ENCODE data around the gene NDE1.
"Not testable (repeated sequence)": the region's sequence is repeated elsewhere in the genome, so short reads cannot be mapped to it uniquely, and the experiment has no call there.

The NDE1 gene, protein sequence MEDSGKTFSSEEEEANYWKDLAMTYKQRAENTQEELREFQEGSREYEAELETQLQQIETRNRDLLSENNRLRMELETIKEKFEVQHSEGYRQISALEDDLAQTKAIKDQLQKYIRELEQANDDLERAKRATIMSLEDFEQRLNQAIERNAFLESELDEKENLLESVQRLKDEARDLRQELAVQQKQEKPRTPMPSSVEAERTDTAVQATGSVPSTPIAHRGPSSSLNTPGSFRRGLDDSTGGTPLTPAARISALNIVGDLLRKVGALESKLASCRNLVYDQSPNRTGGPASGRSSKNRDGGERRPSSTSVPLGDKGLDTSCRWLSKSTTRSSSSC

DNA sequence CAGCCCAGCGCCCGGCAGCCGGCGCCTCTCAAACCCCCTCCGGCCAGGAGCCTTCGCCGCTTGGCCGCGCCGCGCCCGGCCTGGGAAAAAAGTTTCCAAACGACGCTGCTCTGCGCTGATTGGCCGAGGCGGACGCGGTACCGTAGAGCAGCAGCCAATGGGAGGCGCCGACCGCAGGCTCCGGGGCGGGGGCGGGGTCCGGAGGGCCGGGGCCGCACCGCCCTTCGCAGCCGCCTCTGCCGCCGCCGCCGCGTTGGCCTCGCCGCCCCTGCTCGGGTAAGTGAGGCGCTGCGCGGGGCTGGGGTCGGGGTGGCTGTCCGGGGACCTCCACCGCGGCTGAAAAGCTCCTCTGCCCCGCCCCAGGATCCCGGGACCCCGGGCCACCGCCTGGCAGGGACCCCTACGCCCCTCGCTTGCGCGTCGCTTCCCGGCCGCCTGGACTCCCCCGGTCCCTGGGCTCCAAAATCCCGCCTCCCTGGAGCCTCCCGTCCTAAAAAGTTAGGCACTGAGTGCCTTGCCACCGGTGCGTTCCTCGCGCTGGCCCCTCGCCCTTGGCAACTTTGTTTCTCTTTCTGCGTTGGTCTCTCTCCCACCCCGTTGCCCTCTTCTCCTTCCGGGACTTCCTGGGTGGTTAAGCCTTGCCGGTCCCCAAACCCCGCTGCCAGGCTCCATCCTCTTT lies at the start of gene NDE1:
Gene NDE1 (plus strand): TSS at position 227 of the 679 bp plus-strand sequence. CDS start 14,534 bp downstream, outside the sequence.
- DNase-seq (ENCODE audit: low spot score), result peak; percentile 86

DNA sequence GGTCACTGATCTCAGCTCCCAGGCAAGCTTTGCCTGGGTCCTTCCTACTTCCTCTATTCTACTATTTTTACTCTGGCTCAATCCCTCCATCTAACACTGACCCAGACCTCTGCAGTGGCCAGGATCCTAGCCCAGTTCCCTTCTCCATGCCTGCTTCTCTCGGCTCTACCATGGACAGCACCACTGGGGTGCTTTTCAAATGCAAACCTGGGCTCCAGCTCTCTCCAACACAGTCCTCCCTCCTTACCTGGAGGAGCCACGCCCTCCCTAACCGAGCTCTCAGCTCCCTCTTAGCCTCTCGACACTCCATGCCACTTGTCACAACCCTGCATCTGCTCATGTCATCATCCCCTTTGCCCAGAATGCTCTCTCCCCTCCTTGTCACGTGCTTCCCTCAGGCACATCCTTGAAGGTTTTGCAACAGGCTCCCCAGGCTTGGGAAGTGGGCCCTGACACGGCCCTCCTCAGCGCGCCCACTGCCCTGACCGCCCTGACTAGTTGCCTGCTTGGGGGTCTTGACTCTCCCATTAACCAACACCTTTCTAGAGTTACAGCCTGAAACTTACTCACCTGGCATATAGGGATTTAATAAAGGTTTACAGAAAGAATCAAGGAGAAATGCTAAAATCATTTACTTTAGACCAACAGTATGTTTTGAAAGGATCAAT lies 48.7 kb upstream of the NDE1 start:
- no peak for DNase-seq (ENCODE audit: low spot score)

DNA sequence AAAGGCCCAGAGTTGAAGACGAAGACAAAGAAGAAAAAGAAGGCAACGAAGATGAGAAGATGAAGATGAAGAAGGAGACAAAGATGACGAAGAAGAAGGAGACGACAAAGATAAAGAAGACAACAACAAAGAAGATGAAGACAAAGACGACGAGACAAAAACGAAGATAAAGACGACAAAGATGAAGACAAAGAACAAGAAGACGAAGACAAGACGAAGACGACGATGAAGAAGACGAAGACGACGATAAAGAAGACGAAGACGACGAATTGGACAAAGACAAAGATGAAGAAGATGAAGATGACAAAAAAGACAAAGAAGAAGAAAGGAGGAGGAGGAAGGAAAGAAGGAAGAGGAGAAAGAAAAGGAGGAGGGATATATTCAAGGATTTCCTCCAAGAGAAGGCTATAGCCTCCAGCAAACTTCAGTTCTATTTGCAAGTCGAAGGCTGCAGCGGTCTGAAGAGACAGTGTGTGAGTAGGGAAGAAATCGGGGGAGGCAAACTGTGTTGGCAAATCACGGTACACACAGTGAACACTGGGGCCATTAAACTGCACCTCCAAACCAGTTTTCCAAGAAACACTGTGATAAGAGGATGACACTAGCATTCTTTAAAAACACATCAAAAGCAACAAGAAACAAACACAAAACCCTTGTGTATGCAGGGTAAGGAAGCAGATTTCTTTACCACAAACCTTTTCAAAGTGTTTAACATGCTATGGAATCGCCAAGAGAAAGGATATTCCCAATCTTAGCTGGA lies 47.6 kb upstream of the NDE1 start:
- DNase-seq (ENCODE audit: low spot score), result no peak

DNA sequence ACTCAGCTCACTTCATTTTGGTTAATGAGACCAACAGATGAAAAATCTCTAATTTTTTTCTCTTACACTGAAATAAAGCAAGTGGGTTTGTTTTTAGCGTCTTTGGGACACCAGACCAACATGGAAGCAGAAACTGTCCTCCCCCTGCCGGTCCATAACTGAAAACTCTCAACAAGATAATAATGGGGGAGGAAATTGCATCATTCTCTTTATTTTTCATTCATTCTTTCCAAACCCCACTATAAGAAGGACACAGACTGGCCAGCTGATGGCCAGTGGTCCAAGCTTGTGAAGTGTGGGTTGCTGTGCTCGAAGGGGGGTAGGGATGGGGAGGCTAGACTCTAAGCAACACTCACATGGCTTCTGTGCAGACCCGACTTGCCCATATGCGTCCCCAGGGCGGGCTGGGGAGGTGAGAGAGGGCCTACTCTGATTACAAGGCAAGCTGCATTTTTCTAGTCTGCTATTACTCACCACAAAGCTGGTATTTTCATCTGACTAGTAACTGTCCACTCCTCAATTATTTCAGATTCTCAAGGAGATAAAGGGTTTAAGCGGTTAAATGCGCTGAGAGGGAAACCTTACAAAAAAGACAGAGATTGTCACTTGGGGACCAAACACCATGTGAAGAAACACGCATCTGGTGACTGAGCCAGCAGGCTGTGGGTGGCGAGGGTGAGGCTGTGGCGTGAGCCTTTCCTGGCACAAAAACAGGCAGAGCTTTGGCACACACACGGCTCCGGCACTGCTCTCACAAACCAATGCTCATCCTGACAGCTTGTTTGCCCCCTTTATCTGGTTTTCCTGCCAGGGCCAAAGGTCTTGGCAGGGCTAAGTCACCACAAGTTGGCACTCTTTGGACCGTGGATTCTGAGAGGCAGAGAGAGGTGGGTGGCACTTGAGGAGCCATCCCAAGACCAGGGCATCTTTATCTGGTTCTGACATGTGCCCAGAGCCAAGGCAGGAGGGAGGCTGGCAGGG lies 45.3 kb upstream of the NDE1 start:
- DNase-seq (ENCODE audit: low spot score), result peak; percentile 41

DNA sequence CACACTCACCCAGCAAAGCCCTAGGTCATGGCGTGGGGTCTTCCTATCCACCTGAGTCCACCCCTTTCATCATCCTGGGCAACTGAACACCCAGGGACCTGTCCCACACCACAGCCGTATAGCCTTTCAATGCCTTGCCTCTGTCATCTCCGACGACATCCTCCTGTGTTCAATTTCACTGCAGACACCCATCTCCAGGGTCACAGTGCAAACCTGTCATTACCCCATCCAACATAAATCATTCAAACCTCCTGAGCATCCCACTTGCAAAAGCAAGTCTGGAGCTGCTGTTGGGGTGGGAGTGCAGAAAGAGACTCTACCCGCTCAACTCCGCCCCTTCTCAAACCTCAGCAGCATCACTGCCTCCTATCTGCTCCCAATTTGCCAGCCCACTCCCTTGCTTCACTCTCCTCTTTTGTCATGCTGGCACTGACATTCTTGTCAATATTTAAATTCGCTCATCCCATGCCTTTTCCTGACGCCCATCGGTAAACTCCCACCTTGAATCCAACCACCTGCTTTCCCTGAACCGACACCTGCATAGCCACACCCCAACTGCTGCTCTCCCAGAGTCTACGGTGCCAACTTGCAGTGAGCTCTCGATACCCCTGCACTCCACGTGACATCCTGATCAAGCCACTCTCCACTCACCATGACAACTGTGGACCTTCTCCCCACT lies 44.1 kb upstream of the NDE1 start:
- no peak for DNase-seq (ENCODE audit: low spot score)

DNA sequence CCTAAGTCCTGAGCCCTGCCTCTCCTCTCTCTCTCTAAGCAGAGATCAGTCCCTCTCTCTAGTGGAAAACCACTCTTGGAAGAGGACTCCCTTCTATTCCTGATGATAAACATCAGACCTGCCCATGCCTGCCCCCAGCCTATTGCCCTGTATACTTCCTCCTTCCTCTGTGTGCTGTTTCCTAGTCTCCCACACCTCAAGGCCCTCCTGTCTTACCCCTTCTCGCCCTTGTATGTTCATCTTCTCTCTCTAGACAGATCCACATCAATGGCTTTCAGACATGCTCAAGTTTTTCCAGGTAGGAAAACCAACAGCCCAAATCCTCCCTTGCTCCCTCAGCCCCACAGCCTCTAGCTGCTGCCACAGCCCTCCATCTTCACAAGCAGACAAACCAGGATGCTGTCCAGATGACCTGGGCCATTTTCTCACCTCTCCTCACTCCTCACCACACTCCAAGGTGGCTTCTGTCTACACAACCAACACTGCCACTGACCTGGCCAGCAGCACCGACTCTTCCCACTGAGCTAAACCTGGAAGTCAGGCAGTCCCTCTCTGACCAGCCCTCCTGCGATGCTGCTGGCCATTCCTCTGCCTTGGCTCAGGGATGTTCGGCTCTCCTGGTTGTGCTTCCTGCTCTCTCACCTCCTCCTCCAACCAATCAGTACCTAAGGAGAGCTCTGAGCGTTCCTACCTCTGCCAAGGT lies 43.4 kb upstream of the NDE1 start:
- DNase-seq (ENCODE audit: low spot score), result no peak

DNA sequence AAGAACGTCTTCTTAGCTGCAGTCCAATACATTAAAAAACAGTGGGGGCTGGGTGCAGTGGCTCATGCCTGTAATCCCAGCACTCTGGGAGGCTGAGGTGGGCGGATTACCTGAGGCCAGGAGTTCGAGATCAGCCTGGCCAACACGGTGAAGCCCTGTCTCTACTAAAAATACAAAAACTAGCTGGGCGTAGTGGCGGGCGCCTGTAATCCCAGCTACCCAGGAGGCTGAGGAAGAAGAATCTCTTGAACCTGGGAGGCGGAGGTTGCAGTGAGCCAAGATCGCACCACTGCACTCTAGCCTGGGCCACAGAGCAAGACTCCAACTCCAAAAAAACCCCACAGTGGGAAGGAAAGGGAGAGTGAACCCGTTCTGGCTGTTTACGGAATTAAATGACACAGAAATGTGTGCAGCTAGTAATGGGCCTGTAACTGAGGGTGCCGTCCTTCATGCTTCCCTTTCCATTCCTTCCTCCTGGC lies 42.8 kb upstream of the NDE1 start:
- not testable (repeated sequence) for DNase-seq (ENCODE audit: low spot score)

DNA sequence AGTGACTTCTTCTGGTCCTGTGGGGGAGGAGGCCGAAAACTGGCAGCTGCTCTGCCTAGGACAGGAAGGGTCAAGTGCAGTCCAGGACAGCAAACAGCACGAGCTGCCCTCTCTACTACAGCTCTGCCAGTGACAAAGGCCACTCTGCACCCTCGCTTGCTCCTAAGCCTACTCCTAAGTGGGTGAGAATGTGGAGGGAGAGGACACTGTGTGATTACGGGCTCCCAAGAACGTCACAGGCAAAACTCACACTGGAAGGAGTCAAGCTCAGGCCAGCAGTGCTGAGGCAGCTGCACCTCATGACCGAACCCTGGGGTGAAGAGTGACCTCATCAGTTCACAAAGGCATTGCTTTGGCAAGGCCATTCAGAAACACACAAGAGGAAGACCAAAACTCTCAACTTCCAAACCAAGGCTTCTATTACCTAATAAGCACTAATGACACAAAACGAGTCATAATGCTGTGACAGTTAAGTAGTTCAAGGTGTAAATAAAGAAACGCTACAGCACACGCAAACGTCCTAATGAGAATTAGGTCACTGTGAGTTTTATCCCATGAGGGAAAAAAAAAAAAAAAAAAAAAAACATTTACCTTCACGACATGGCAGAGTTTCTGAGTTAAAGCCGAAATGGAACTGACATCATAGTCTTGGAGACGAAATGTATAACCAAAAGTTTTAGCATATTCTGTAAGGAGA lies 42.2 kb upstream of the NDE1 start:
- peak; percentile 44 for DNase-seq (ENCODE audit: low spot score)

DNA sequence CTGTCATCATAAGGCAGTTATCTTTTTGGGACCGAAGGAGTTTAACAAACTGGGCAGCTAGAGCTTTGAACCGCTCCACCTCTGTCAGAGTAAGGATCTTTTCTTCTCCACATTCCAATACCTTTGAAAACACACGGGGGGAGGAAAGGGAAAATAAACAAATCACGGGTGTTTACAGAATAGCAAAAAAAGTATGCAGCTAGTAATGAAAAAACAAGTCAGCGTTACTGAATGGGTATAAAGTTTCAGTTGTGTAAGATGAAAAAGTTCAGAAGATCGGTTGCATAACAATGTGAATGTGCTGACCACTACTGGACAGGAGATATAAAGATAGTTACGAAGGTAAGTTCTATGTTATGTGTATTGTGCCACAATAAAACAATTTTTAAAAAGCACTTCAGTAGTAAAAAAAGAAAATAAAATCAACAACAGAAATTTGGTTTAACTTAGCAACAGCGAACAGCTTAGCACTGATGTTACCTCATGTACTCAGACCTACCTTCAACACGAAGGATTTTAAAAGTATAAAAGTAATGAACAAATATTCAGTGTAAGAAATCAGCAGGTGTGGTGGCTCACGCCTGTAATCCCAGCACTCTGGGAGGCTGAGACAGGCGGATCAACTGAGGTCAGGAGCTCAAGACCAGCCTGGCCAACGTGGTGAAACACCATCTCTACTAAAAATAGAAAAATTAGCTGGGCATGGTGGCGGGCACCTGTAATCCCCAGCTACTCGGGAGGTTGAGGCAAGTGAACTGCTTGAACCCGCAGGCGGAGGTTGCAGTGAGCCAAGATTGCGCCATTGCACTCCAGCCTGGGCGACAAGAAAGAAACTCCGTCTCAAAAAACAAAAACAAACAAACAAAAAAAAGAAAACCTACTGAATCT lies 41.4 kb upstream of the NDE1 start:
- no peak for DNase-seq (ENCODE audit: low spot score)

DNA sequence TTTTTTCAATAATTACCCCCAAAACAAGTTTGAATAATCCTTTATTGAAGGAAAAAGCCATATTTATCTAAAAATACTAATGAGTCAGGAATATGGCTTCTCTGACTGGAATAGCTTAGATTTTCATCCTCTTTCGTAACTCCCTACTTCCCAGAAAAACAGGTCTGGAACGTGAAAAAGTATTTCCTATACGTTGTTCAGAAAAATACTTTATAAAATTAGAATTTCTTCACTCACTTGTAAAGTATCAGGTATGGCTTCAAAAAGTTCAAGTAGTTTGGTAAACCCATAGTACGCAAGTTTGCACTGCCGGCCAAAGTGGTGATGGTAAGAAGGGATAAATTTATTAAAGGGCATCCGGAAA lies 40.8 kb upstream of the NDE1 start:
- DNase-seq (ENCODE audit: low spot score), result no peak

DNA sequence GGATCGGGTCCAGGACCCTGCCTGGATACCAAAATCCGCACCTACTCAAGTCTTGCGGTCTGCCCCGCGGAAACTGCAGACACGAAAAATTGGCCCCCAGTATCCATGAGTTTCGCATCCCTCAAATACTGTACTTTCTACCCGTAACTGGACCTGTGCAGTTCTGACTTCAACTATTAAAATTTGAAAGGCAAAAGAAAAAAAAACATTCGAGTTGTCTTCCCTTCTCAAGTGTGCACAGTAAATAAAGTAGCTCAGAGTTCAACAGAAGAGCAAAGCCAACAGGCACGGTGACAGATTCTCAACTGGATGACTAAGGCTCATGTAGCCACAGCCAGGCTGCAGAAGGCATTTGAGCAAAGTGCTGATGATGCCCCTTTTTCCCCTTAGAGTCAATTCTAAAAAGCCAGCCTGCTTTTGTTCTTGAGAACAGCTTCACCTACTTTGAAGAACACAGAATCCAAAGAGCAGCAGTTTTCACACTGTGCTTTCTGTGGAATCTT lies 39.6 kb upstream of the NDE1 start:
- DNase-seq (ENCODE audit: low spot score), result no peak

DNA sequence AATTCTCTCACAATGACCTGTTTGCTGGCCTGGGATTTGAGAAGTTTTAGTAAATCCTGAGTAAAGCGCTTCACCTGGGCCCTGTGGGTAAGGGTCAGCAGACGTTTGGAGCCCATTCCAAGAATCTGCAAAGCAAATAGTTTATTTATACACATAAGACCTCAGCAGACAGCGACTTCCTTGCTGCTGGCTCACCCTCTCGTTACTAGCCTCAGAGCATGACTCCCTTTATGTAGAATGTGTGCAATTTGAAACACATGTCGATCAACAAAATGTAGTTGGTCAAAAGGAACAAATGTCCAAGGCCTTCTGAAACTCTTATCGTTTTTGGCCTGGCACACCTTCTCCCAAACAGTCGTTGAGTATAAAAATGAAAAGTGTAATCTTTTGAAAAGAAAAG lies 38.4 kb upstream of the NDE1 start:
- no peak for DNase-seq (ENCODE audit: low spot score)

DNA sequence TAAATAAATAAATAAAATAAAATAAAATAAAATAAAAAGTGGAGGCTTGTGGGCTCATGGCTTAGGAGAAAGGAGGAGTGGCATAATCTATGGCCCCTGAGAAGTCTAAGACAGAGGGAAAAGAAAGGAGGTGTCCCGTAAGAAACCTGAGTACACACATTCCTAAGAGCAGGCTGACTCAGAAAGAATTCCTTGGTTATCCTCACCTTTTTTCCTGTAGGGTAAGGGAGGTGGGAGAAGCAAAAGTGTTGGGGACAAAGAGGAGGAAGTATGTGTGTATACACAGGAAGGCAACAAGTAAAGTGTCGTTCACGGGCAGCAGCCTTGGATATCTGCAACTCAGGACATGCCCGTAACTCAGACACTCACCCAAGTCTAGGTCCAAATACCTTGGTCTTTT lies 36.4 kb upstream of the NDE1 start:
- no peak for DNase-seq (ENCODE audit: low spot score)

DNA sequence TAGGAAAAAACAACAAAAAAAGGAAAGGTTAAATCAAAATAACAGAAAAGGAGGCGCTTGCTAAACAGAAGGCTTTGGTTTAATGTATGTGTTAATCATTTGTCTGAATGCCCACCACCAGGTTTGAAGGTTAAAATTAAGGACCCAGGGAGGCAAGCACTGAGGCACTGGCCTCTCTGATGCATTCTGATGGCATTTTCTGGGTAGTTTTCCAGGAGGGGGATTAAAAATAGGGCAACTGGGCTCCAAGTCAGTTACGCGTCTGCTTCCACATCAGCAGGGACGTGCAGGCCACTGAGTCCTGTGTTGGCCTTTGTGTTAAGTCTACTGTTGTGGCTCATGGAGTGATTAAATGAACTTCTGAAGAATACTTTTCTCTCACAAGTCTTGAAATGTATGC lies 34.0 kb upstream of the NDE1 start:
- no peak for DNase-seq (ENCODE audit: low spot score)

DNA sequence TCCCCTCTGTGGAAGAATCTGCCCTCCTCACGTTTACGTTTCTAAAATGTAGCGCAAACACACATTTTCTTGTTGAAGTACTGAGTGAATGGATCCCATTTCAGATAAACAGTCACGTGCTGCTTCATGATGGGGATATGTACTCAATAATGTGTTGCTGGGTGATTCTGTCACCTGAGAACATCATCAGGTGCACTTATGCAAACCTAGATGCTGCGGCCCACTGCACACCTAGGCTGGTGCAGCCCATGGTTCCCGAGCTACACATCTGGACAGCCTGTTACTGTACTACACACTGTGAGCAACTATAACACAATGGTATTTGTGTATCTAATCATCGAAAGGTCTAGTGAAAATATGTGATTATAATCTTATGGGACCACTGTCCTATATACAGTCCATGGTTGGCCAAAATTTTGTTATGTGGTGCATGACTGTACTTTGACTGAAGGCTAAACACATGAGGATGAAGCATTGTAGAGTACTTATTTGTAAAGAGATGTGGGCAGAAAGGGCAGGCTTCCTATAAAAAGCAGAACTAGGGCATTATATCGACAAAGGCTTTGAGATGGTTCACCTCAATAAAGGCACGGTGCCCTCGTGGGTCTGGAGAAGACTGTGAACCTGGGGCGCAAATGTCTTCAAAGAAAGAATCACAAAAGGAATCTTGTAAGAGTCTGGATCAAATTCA lies 33.4 kb upstream of the NDE1 start:
- DNase-seq (ENCODE audit: low spot score), result no peak

DNA sequence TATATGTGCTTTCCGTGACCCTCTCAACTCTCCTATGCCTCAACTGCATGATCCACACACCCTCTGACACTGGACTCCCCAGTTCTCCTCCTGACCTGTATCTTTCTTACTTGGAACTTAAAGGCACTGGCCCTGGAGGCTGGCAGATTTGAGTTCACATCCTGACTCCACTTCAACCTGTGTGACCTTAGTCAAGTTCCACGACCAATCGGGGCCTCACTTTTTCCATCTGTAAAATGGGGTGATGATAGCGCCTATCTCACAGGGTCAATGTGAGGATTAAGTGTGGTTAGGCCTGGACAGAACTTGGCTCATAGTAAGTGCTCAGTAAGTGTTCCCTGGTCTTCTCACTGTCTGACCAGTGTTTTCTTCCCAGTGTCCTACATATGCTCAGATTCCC lies 32.1 kb upstream of the NDE1 start:
- no peak for DNase-seq (ENCODE audit: low spot score)

DNA sequence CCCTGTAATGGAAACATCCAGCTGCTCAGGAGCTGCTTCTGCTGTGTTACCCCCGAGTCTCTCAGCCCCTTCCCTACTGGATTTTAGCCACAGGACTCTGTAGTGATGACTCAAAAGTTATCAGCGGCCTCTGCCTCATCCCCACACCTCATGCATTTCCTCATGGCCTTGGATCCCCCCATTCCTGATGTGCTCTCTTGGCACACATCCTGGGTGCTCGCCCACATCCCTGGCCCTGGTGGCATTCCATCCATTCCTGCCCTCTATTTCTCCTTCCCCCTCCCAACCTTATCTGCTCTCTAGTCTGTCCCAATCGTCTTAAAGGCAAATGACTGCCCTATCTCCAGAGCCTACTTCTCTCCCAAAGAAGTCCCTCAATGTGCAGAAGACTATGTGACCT lies 31.7 kb upstream of the NDE1 start:
- no peak for DNase-seq (ENCODE audit: low spot score)

Measured in pons (tissue), 1 donor.